GM12878 (cell line): Measurements from ENCODE around the gene RSPH1. TPM values are rescaled to one million over a fixed set of nuclear protein-coding genes. Genes with fewer than 3 reads are reported as not detected.

Source experiments
- BCL3 ChIP-seq: IDR thresholded peaks from 2 replicates; pipeline ENCODE4 v1.6.1; 2011; ENCODE audit warnings: borderline replicate concordance, low read depth, mild to moderate bottlenecking, moderate library complexity, low read length; ENCODE audit not compliant: insufficient read depth, poor library complexity, severe bottlenecking
- BCLAF1 ChIP-seq: fragments of 450-650 bp; IDR thresholded peaks from 2 replicates; pipeline ENCODE4 v1.6.1; 2017; ENCODE audit warnings: antibody characterized with exemption, mild to moderate bottlenecking, moderate library complexity
- DPF2 ChIP-seq: fragments of 450-650 bp; IDR thresholded peaks from 2 replicates; pipeline ENCODE4 v1.6.1; 2017; ENCODE audit warnings: mild to moderate bottlenecking
- E4F1 ChIP-seq: fragments of 450-650 bp; IDR thresholded peaks from 2 replicates; pipeline ENCODE4 v1.6.1; 2018; ENCODE audit warnings: borderline replicate concordance, mild to moderate bottlenecking; ENCODE audit not compliant: partially characterized antibody
- EP300 ChIP-seq, 2 experiments: fragments of 150-350 bp in 1 of 2; IDR thresholded peaks; 2 replicates each; pipeline ENCODE4 v1.6.1; 2011 to 2012; ENCODE audit warnings: low read depth in 2 of 2, low read length in 2 of 2, borderline replicate concordance in 1 of 2, improper control_type of control experiment in 1 of 2, inconsistent platforms in 1 of 2; ENCODE audit not compliant: control insufficient read depth in 1 of 2
- HSF1 ChIP-seq: fragments of 150-350 bp; IDR thresholded peaks from 2 replicates; pipeline ENCODE4 v1.6.1; 2014; ENCODE audit warnings: mild to moderate bottlenecking, low read depth, low read length
- IKZF2 ChIP-seq, 2 experiments: fragments of 450-650 bp; IDR thresholded peaks; 2 replicates each; pipeline ENCODE4 v1.6.1; 2017; ENCODE audit warnings: mild to moderate bottlenecking in 2 of 2, moderate library complexity in 2 of 2
- LARP7 ChIP-seq: fragments of 450-650 bp; IDR thresholded peaks from 2 replicates; pipeline ENCODE4 v1.6.1; 2017; ENCODE audit warnings: mild to moderate bottlenecking
- MAX ChIP-seq: IDR thresholded peaks from 2 replicates; pipeline ENCODE4 v1.6.1; 2012; ENCODE audit warnings: low read depth, low read length, improper control_type of control experiment
- NFIC ChIP-seq: IDR thresholded peaks from 2 replicates; pipeline ENCODE4 v1.6.1; 2012; ENCODE audit warnings: low read depth, mild to moderate bottlenecking, inconsistent platforms, low read length, moderate library complexity
- RAD21 ChIP-seq: IDR thresholded peaks from 2 replicates; pipeline ENCODE4 v1.6.1; 2011; ENCODE audit warnings: mild to moderate bottlenecking, low read depth, low read length, moderate library complexity; ENCODE audit not compliant: insufficient read depth
- RFX5 ChIP-seq: IDR thresholded peaks from 2 replicates; pipeline ENCODE4 v1.6.1; 2011; ENCODE audit warnings: low read depth, low read length, improper control_type of control experiment
- RUNX3 ChIP-seq: IDR thresholded peaks from 2 replicates; pipeline ENCODE4 v1.6.1; 2012; ENCODE audit warnings: low read length, inconsistent platforms
- SMAD5 ChIP-seq: IDR thresholded peaks from 2 replicates; pipeline ENCODE4 v1.6.1; 2016; ENCODE audit warnings: antibody characterized with exemption, low read depth
- STAT3 ChIP-seq: IDR thresholded peaks from 2 replicates; pipeline ENCODE4 v1.6.1; 2011; ENCODE audit warnings: low read depth, low read length, improper control_type of control experiment
- SUZ12 ChIP-seq: fragments of 200-600 bp; sonication (generic); IDR thresholded peaks from one replicate; pipeline ENCODE4 v1.6.1; 2018; ENCODE audit warnings: antibody characterized with exemption, mild to moderate bottlenecking; ENCODE audit not compliant: unreplicated experiment
- ZNF687 ChIP-seq: fragments of 450-650 bp; IDR thresholded peaks from 2 replicates; pipeline ENCODE4 v1.6.1; 2017; ENCODE audit warnings: mild to moderate bottlenecking, moderate library complexity
- ZZZ3 ChIP-seq: IDR thresholded peaks from 2 replicates; pipeline ENCODE4 v1.6.1; 2011; ENCODE audit warnings: low read depth; ENCODE audit not compliant: control insufficient read depth, insufficient read length
- polyA plus RNA-seq, 11 experiments: library from polyadenylated mRNA; depleted of rRNA in 4 of 11; unstranded in 6 of 11; stranded (reverse) in 5 of 11; fragments of >200 nt; fragmentation: Nextera tagmentation in 4 of 11; fragmentation: Illumina TruSeq in 1 of 11; extraction: Ambion mirVana in 4 of 11; extraction: Trizol in 1 of 11; gene quantifications; 1 replicate in 1 of 11; 2 replicates in 10 of 11; pipeline versions ENCODE4 v1.2.1 to v1.2.3, GENCODE V29; 2011 to 2016; ENCODE audit warnings: inconsistent platforms in 2 of 11, missing spikeins in 2 of 11, low read depth in 1 of 11
- total RNA-seq, 4 experiments: library from RNA; depleted of rRNA in 3 of 4; stranded (reverse); fragments of >200 nt in 3 of 4; fragmentation: Illumina TruSeq in 1 of 4; extraction: Trizol in 1 of 4; gene quantifications; 2 replicates each; pipeline versions ENCODE4 v1.2.1 to v1.2.3, GENCODE V29; 2013 to 2021

RSPH1 gene
- total and polyA plus RNA-seq, 10 of the 15 experiments (the other 5 are each of a cell fraction or from before 2014, with no cell fraction given): 0.11 to 1.4 (median 0.38) TPM

GRCh38 chr21:42426424-42426823, 69.6 kb downstream of the RSPH1 start (continued):
- TF ChIP-seq BCLAF1 (no peak), ZNF687 (peak; percentile 48; the same call in 1 of the 2 replicates), MAX (no peak), NFIC (no peak), BCL3 (peak; percentile 82), SMAD5 (no peak), DPF2 (no peak), SUZ12 (no peak), IKZF2 (IDR thresholded peaks at IDR 0.05) (no peak), E4F1 (no peak), RUNX3 (no peak), RAD21 (no peak), STAT3 (no peak), EP300 (IDR thresholded peaks at IDR 0.05; ENCODE audit: borderline replicate concordance in 1 of 2, control insufficient read depth in 1 of 2, low read depth in 2 of 2, low read length in 2 of 2) (no peak), LARP7 (no peak), ZZZ3 (no peak), HSF1 (no peak), RFX5 (no peak)
